H9 (cell line): ENCODE results near the gene LAMA3. TPM values are rescaled to one million over a fixed set of nuclear protein-coding genes. Genes with fewer than 3 reads are reported as not detected.

ENCODE experiments used
- DNase-seq: peaks from one replicate; pipeline ENCODE4 v3.0.0-alpha.2; 2017
- H2AFZ ChIP-seq: one replicate; pipeline ENCODE4 v1.6.1; 2013; ENCODE audit warnings: mild to moderate bottlenecking, low read length, control low read depth, moderate library complexity
- H2AK5ac ChIP-seq: 2 replicates; pipeline ENCODE4 v1.6.1; 2013; ENCODE audit warnings: low read length, control low read depth, mixed read lengths; ENCODE audit not compliant: insufficient read length
- H2BK120ac ChIP-seq: one replicate; pipeline ENCODE4 v1.6.1; 2013; ENCODE audit warnings: low read depth, mild to moderate bottlenecking, low read length, control low read depth, inconsistent platforms; ENCODE audit not compliant: poor library complexity, severe bottlenecking
- H2BK12ac ChIP-seq: 2 replicates; pipeline ENCODE4 v1.6.1; 2013; ENCODE audit warnings: low read length, control low read depth, mixed read lengths, low read depth; ENCODE audit not compliant: insufficient read length
- H2BK15ac ChIP-seq: 2 replicates; pipeline ENCODE4 v1.6.1; 2013; ENCODE audit warnings: low read depth, low read length, control low read depth
- H2BK20ac ChIP-seq: one replicate; pipeline ENCODE4 v1.6.1; 2013; ENCODE audit warnings: low read depth, mild to moderate bottlenecking, low read length, control low read depth, inconsistent platforms; ENCODE audit not compliant: poor library complexity, severe bottlenecking
- H2BK5ac ChIP-seq: 2 replicates; pipeline ENCODE4 v1.6.1; 2013; ENCODE audit warnings: low read length, control low read depth, mixed read lengths; ENCODE audit not compliant: insufficient read length
- H3K14ac ChIP-seq: 2 replicates; pipeline ENCODE4 v1.6.1; 2013; ENCODE audit warnings: low read length, control low read depth; ENCODE audit not compliant: insufficient read depth
- H3K18ac ChIP-seq: 2 replicates; pipeline ENCODE4 v1.6.1; 2013; ENCODE audit warnings: low read depth, mild to moderate bottlenecking, mixed read lengths, low read length, control low read depth; ENCODE audit not compliant: insufficient read length
- H3K23ac ChIP-seq: 2 replicates; pipeline ENCODE4 v1.6.1; 2013; ENCODE audit warnings: low read length, control low read depth, mixed read lengths, low read depth; ENCODE audit not compliant: insufficient read length
- H3K23me2 ChIP-seq: 2 replicates; pipeline ENCODE4 v1.6.1; 2013; ENCODE audit warnings: low read depth, mild to moderate bottlenecking, mixed read lengths, low read length, control low read depth; ENCODE audit not compliant: insufficient read length, poor library complexity, severe bottlenecking
- H3K27ac ChIP-seq: 2 replicates; pipeline ENCODE4 v1.5.1; 2013; ENCODE audit warnings: low read length, control low read depth, mixed read lengths, low read depth; ENCODE audit not compliant: insufficient read length
- H3K27me3 ChIP-seq: 2 replicates; pipeline ENCODE4 v1.6.1; 2013; ENCODE audit warnings: low read length, control low read depth, inconsistent platforms; ENCODE audit not compliant: insufficient read depth
- H3K4ac ChIP-seq: 2 replicates; pipeline ENCODE4 v1.6.1; 2013; ENCODE audit warnings: low read depth, mild to moderate bottlenecking, control low read depth, inconsistent platforms, low read length, moderate library complexity
- H3K4me1 ChIP-seq: 2 replicates; pipeline ENCODE4 v1.6.1; 2013; ENCODE audit warnings: low read length, control low read depth, inconsistent platforms; ENCODE audit not compliant: insufficient read depth
- H3K4me2 ChIP-seq: 2 replicates; pipeline ENCODE4 v1.6.1; 2013; ENCODE audit warnings: low read length, control low read depth, mixed read lengths; ENCODE audit not compliant: insufficient read length, insufficient read depth
- H3K56ac ChIP-seq: 2 replicates; pipeline ENCODE4 v1.6.1; 2013; ENCODE audit warnings: low read depth, mild to moderate bottlenecking, mixed read lengths, low read length, control low read depth; ENCODE audit not compliant: insufficient read length
- H3K79me1 ChIP-seq: 2 replicates; pipeline ENCODE4 v1.6.1; 2013; ENCODE audit warnings: low read depth, mild to moderate bottlenecking, moderate library complexity, low read length, control low read depth, inconsistent platforms; ENCODE audit not compliant: insufficient read depth, poor library complexity, severe bottlenecking
- H3K79me2 ChIP-seq: 2 replicates; pipeline ENCODE4 v1.6.1; 2013; ENCODE audit warnings: low read length, control low read depth, inconsistent platforms; ENCODE audit not compliant: insufficient read depth
- H3K9ac ChIP-seq: 2 replicates; pipeline ENCODE4 v1.6.1; 2013; ENCODE audit warnings: low read length, control low read depth, mixed read lengths; ENCODE audit not compliant: insufficient read length; ENCODE audit errors: extremely low read depth
- H3K9me3 ChIP-seq: one replicate; pipeline ENCODE4 v1.6.1; 2013; ENCODE audit warnings: low read depth, low read length, inconsistent platforms; ENCODE audit not compliant: control insufficient read depth
- H3T11ph ChIP-seq: one replicate; pipeline ENCODE4 v1.6.1; 2013; ENCODE audit warnings: mild to moderate bottlenecking, low read length, control low read depth, inconsistent platforms
- H4K20me1 ChIP-seq: one replicate; pipeline ENCODE4 v1.6.1; 2013; ENCODE audit not compliant: control insufficient read depth, insufficient read length, insufficient read depth
- H4K5ac ChIP-seq: 2 replicates; pipeline ENCODE4 v1.6.1; 2013; ENCODE audit warnings: low read depth, mild to moderate bottlenecking, mixed read lengths, low read length, control low read depth; ENCODE audit not compliant: insufficient read length
- H4K8ac ChIP-seq: replicated peaks from 2 replicates; pipeline ENCODE4 v1.6.1; 2013; ENCODE audit warnings: low read length, control low read depth, mixed read lengths, low read depth; ENCODE audit not compliant: insufficient read length
- H4K91ac ChIP-seq: 2 replicates; pipeline ENCODE4 v1.6.1; 2013; ENCODE audit warnings: low read depth, mild to moderate bottlenecking, moderate library complexity, mixed read lengths, low read length, control low read depth; ENCODE audit not compliant: insufficient read length
- H3K27ac Mint-ChIP-seq, 3 experiments: 2 replicates in 2 of 3; 3 replicates in 1 of 3; pipeline ENCODE4 v1.8.0; 2020 to 2021; ENCODE audit warnings: mixed read lengths in 3 of 3, mild to moderate bottlenecking in 1 of 3, moderate library complexity in 1 of 3
- H3K27me3 Mint-ChIP-seq: 2 replicates; pipeline ENCODE4 v1.8.0; 2021; ENCODE audit warnings: low read depth, mild to moderate bottlenecking, moderate library complexity, mixed read lengths
- H3K36me3 Mint-ChIP-seq, 3 experiments: 2 replicates in 2 of 3; 3 replicates in 1 of 3; pipeline ENCODE4 v1.8.0; 2020 to 2021; ENCODE audit warnings: low read depth in 3 of 3, mixed read lengths in 3 of 3; ENCODE audit not compliant: insufficient read depth in 1 of 3
- H3K4me1 Mint-ChIP-seq, 2 experiments: 2 replicates each; pipeline ENCODE4 v1.8.0; 2020; ENCODE audit warnings: mixed read lengths in 2 of 2
- H3K4me3 Mint-ChIP-seq, 2 experiments: 2 replicates in 1 of 2; 3 replicates in 1 of 2; pipeline ENCODE4 v1.8.0; 2020 to 2021; ENCODE audit warnings: mild to moderate bottlenecking in 2 of 2, mixed read lengths in 2 of 2, moderate library complexity in 1 of 2
- H3K9me3 Mint-ChIP-seq, 2 experiments: 2 replicates in 1 of 2; 3 replicates in 1 of 2; pipeline ENCODE4 v1.8.0; 2020; ENCODE audit warnings: mild to moderate bottlenecking in 2 of 2, mixed read lengths in 2 of 2, moderate library complexity in 1 of 2
- WGBS: extraction: QIAGEN DNeasy Blood & Tissue Kit; methylation state at CpG from one replicate; pipeline ENCODE4 v1.1.7; 2013; ENCODE audit warnings: missing lambda C conversion rate, low lambda C conversion rate, mixed read lengths; ENCODE audit not compliant: insufficient read length; ENCODE audit errors: extremely low coverage; 5-methylcytosine and 5-hydroxymethylcytosine counted together
- total RNA-seq: library from RNA; stranded (reverse); gene quantifications from 2 replicates; pipeline ENCODE4 v1.2.1, GENCODE V29; 2021
- TF ChIP-seq, protein P1 (sequence below): fragments of 200-600 bp; sonication (generic); conservative IDR thresholded peaks from 3 replicates; pipeline ENCODE4 v1.8.0; 2021; ENCODE audit warnings: antibody characterized with exemption, mild to moderate bottlenecking

LAMA3 gene
- total RNA-seq, 1 experiment from 2014 or later = 0.33 TPM

GRCh38 chr18:23716516-23716915 is 27.3 kb downstream of the LAMA3 start:
- H3K79me1 ChIP-seq = no peaks in the 10 kb centered on the region
- H3K27ac Mint-ChIP-seq = no peak overlapping the region
- no peak overlapping the region for H4K8ac ChIP-seq
- WGBS = no CpG with 5 or more reads among the region's 3 CpGs
- no peak overlapping the region for H3K4me3 Mint-ChIP-seq
- H2BK15ac ChIP-seq = no peak overlapping the region
- H3K27ac ChIP-seq = no peak overlapping the region
- no peaks in the 10 kb centered on the region for H3K9me3 Mint-ChIP-seq
- H3K79me2 ChIP-seq = no peaks in the 10 kb centered on the region
- H3K36me3 Mint-ChIP-seq = no peaks in the 10 kb centered on the region
- H3K4me1 ChIP-seq = peaks cover 3% of the 10 kb centered on the region; the same call in 1 of the 2 replicates
- no peaks in the 10 kb centered on the region for H3K27me3 Mint-ChIP-seq
- no peaks in the 10 kb centered on the region for H3K27me3 ChIP-seq
- H3K9ac ChIP-seq = no peak overlapping the region
- H3K4ac ChIP-seq = no peak overlapping the region
- no peaks in the 10 kb centered on the region for H4K20me1 ChIP-seq
- H3T11ph ChIP-seq = no peak overlapping the region
- H3K4me2 ChIP-seq = no peak overlapping the region
- H3K23ac ChIP-seq = no peak overlapping the region
- no peak overlapping the region for H2BK5ac ChIP-seq
- H2BK12ac ChIP-seq = no peak overlapping the region
- H2AK5ac ChIP-seq = no peak overlapping the region
- no peak overlapping the region for H2BK120ac ChIP-seq
- TF ChIP-seq, protein P1, sequence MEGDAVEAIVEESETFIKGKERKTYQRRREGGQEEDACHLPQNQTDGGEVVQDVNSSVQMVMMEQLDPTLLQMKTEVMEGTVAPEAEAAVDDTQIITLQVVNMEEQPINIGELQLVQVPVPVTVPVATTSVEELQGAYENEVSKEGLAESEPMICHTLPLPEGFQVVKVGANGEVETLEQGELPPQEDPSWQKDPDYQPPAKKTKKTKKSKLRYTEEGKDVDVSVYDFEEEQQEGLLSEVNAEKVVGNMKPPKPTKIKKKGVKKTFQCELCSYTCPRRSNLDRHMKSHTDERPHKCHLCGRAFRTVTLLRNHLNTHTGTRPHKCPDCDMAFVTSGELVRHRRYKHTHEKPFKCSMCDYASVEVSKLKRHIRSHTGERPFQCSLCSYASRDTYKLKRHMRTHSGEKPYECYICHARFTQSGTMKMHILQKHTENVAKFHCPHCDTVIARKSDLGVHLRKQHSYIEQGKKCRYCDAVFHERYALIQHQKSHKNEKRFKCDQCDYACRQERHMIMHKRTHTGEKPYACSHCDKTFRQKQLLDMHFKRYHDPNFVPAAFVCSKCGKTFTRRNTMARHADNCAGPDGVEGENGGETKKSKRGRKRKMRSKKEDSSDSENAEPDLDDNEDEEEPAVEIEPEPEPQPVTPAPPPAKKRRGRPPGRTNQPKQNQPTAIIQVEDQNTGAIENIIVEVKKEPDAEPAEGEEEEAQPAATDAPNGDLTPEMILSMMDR = no peak
- peak; percentile 66 for DNase-seq
- H3K14ac ChIP-seq = no peak overlapping the region
- H4K5ac ChIP-seq = no peak overlapping the region
- H3K18ac ChIP-seq = no peak overlapping the region
- H2AFZ ChIP-seq = no peak overlapping the region
- H4K91ac ChIP-seq = no peak overlapping the region
- no peaks in the 10 kb centered on the region for H3K23me2 ChIP-seq
- H3K56ac ChIP-seq = no peak overlapping the region
- no peak overlapping the region for H2BK20ac ChIP-seq
- H3K4me1 Mint-ChIP-seq = peaks cover 9 to 12% of the 10 kb centered on the region in 2 experiments; a peak in 3 of 4 replicates
- H3K9me3 ChIP-seq = no peaks in the 10 kb centered on the region
